GM12891 (cell line): ENCODE data around the gene NUP155.
"Not testable (repeated sequence)": the region's sequence is repeated elsewhere in the genome, so short reads cannot be mapped to it uniquely, and the experiment has no call there.

Experiments
- PAX5 ChIP-seq: IDR thresholded peaks from 2 replicates; pipeline ENCODE4 v1.6.1; 2011; ENCODE audit warnings: low read length, moderate library complexity, mild to moderate bottlenecking; ENCODE audit not compliant: insufficient read depth, severe bottlenecking
- POLR2A ChIP-seq: IDR thresholded peaks from 2 replicates; pipeline ENCODE4 v1.6.1; 2011; ENCODE audit warnings: low read depth, low read length, control low read depth
- POLR2AphosphoS5 ChIP-seq: IDR thresholded peaks from 2 replicates; pipeline ENCODE4 v1.6.1; 2011; ENCODE audit warnings: low read depth, low read length, control low read depth
- POU2F2 ChIP-seq: IDR thresholded peaks from 2 replicates; pipeline ENCODE4 v1.6.1; 2011; ENCODE audit warnings: low read depth, mild to moderate bottlenecking, control low read depth, low read length, moderate library complexity
- SPI1 ChIP-seq: IDR thresholded peaks from 2 replicates; pipeline ENCODE4 v1.6.1; 2011; ENCODE audit warnings: low read depth, low read length, control low read depth
- TAF1 ChIP-seq: IDR thresholded peaks from 2 replicates; pipeline ENCODE4 v1.6.1; 2011; ENCODE audit warnings: low read depth, low read length, control low read depth

DNA sequence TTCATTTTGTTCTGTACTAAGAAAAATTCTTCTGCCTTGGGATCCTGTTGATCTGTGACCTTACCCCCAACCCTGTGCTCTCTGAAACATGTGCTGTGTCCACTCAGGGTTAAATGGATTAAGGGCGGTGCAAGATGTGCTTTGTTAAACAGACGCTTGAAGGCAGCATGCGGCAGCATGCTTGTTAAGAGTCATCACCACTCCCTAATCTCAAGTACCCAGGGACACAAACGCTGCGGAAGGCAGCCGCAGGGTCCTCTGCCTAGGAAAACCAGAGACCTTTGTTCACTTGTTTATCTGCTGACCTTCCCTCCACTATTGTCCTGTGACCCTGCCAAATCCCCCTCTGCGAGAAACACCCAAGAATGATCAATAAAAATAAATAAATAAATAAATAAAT lies 74.6 kb downstream of the NUP155 start:
- TF ChIP-seq POLR2A, POLR2AphosphoS5, SPI1, TAF1, PAX5, POU2F2: not testable (repeated sequence)
